MM.1S (cell line): Measurements from ENCODE around the gene SWI5.

Source experiments
- DNase-seq: peaks from one replicate; pipeline ENCODE4 v3.0.0-alpha.2; 2015
- H2AFZ ChIP-seq: fragments of 300-600 bp; sonication (generic); 2 replicates; pipeline ENCODE4 v1.6.0; 2016; ENCODE audit warnings: antibody characterized with exemption, low read length
- H3F3A ChIP-seq: fragments of 300-600 bp; sonication (generic); 2 replicates; pipeline ENCODE4 v1.6.1; 2016; ENCODE audit warnings: mild to moderate bottlenecking, antibody characterized with exemption, low read length, moderate library complexity, mixed read lengths; ENCODE audit not compliant: insufficient read depth
- H3K27ac ChIP-seq: fragments of 300-600 bp; sonication (generic); 2 replicates; pipeline ENCODE4 v1.5.1; 2016; ENCODE audit warnings: mild to moderate bottlenecking, low read length
- H3K27me3 ChIP-seq: fragments of 300-600 bp; sonication (generic); replicated peaks from 2 replicates; pipeline ENCODE4 v1.6.0; 2016; ENCODE audit warnings: low read length; ENCODE audit not compliant: insufficient read depth
- H3K36me3 ChIP-seq: fragments of 300-600 bp; sonication (generic); replicated peaks from 2 replicates; pipeline ENCODE4 v1.6.1; 2016; ENCODE audit warnings: mild to moderate bottlenecking, low read length, mixed read lengths; ENCODE audit not compliant: insufficient read depth
- H3K4me1 ChIP-seq: fragments of 300-600 bp; sonication (generic); 2 replicates; pipeline ENCODE4 v1.6.1; 2016; ENCODE audit warnings: low read length, mixed read lengths
- H3K4me2 ChIP-seq: fragments of 300-600 bp; sonication (generic); 2 replicates; pipeline ENCODE4 v1.6.0; 2016; ENCODE audit warnings: low read depth, low read length
- H3K4me3 ChIP-seq: fragments of 300-600 bp; sonication (generic); 2 replicates; pipeline ENCODE4 v1.5.1; 2016; ENCODE audit warnings: low read length, mixed read lengths
- H3K79me2 ChIP-seq: fragments of 300-600 bp; sonication (generic); 2 replicates; pipeline ENCODE4 v1.6.1; 2016; ENCODE audit warnings: mixed run types, low read length, mixed read lengths
- H3K9ac ChIP-seq: fragments of 300-600 bp; sonication (generic); 2 replicates; pipeline ENCODE4 v1.6.1; 2016; ENCODE audit warnings: low read length, mixed read lengths
- H3K9me2 ChIP-seq: fragments of 300-600 bp; sonication (generic); replicated peaks from 2 replicates; pipeline ENCODE4 v1.6.1; 2016; ENCODE audit warnings: mild to moderate bottlenecking, low read length, mixed read lengths; ENCODE audit not compliant: insufficient read depth
- H3K9me3 ChIP-seq: fragments of 300-600 bp; sonication (generic); replicated peaks from 2 replicates; pipeline ENCODE4 v1.6.1; 2016; ENCODE audit warnings: mild to moderate bottlenecking, low read length, mixed read lengths; ENCODE audit not compliant: insufficient read depth
- H4K20me1 ChIP-seq: fragments of 300-600 bp; sonication (generic); 2 replicates; pipeline ENCODE4 v1.6.1; 2016; ENCODE audit warnings: mild to moderate bottlenecking, low read length, moderate library complexity, mixed read lengths; ENCODE audit not compliant: insufficient read depth
- EZH2 ChIP-seq: fragments of 300-600 bp; sonication (generic); optimal IDR thresholded peaks from 2 replicates; pipeline ENCODE3; 2017; ENCODE audit warnings: low read depth, mild to moderate bottlenecking, antibody characterized with exemption, low read length, mixed read lengths
- EZH2phosphoT487 ChIP-seq: fragments of 300-600 bp; sonication (generic); IDR thresholded peaks from 2 replicates; pipeline ENCODE4 v1.6.1; 2018; ENCODE audit warnings: antibody characterized with exemption, low read length
- TF ChIP-seq, protein P1 (sequence below): fragments of 300-600 bp; sonication (generic); IDR thresholded peaks from 2 replicates; pipeline ENCODE4 v1.5.1; 2016; ENCODE audit warnings: antibody characterized with exemption, low read length, mixed read lengths

SWI5 gene

DNA sequence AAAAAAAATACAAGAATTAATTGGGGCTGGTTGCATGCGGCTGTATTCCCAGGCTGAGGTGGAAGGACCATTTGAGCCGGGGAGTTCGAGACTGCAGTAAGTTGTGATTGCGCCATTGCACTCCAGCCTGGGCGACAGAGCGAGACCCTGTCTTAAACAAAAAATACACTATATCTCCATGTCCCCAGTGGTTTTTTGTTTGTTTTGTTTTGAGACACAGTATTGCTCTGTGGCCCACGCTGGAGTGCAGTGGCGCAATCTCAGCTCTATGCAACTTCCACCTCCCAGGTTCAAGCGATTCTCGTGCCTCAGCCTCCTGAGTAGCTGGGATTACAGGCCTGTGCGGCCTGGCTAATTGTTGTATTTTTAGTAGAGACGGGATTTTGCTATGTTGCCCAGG, 47.7 kb downstream of the SWI5 start:
- H3K9me3 ChIP-seq, result no peaks in the 10 kb centered on the region
- peak overlapping the region; percentile 84 for H3K4me2 ChIP-seq
- peaks cover 11% of the 10 kb centered on the region for H3K4me1 ChIP-seq
- no peak for DNase-seq
- peaks cover 47% of the 10 kb centered on the region for H3K79me2 ChIP-seq
- H3F3A ChIP-seq, result peaks cover 11% of the 10 kb centered on the region
- H3K27me3 ChIP-seq, result no peaks in the 10 kb centered on the region
- peak overlapping the region; percentile 84 for H3K4me3 ChIP-seq
- peak overlapping the region; percentile 84; the same call in 1 of the 2 replicates for H2AFZ ChIP-seq
- H3K36me3 ChIP-seq, result no peaks in the 10 kb centered on the region
- no peaks in the 10 kb centered on the region for H3K9me2 ChIP-seq
- H3K9ac ChIP-seq, result peak overlapping the region; percentile 88; the same call in 1 of the 2 replicates
- TF ChIP-seq EZH2phosphoT487, result no peak
- TF ChIP-seq EZH2, result no peak
- TF ChIP-seq, protein P1, sequence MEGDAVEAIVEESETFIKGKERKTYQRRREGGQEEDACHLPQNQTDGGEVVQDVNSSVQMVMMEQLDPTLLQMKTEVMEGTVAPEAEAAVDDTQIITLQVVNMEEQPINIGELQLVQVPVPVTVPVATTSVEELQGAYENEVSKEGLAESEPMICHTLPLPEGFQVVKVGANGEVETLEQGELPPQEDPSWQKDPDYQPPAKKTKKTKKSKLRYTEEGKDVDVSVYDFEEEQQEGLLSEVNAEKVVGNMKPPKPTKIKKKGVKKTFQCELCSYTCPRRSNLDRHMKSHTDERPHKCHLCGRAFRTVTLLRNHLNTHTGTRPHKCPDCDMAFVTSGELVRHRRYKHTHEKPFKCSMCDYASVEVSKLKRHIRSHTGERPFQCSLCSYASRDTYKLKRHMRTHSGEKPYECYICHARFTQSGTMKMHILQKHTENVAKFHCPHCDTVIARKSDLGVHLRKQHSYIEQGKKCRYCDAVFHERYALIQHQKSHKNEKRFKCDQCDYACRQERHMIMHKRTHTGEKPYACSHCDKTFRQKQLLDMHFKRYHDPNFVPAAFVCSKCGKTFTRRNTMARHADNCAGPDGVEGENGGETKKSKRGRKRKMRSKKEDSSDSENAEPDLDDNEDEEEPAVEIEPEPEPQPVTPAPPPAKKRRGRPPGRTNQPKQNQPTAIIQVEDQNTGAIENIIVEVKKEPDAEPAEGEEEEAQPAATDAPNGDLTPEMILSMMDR, result no peak
- peak overlapping the region; percentile 87; the same call in 1 of the 2 replicates for H3K27ac ChIP-seq
- no peaks in the 10 kb centered on the region for H4K20me1 ChIP-seq

DNA sequence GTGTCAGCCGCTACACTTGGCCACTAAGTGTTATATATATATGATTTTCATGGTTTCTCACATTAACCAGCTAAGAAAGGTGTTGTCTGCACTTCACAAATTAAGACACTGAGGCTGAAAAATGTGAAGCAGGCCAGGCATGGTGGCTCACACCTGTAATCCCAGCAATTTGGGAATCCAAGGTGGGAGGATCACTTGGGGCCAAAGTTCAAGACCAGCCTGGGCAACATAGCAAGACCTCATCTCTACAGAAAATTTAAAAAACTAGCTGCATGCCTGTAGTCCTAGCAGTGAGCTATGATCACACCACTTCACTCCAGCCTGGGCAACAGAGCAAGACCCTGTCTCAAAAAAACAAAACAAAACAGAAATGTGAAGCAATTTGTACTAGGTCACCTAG, 48.3 kb downstream of the SWI5 start:
- Histone ChIP-seq H3K4me3 (no peak overlapping the region), H4K20me1 (no peaks in the 10 kb centered on the region), H3K4me1 (peaks cover 11% of the 10 kb centered on the region), H3F3A (peaks cover 11% of the 10 kb centered on the region), H3K36me3 (no peaks in the 10 kb centered on the region), H2AFZ (no peak overlapping the region), H3K9me3 (no peaks in the 10 kb centered on the region), H3K27ac (no peak overlapping the region), H3K9me2 (no peaks in the 10 kb centered on the region), H3K9ac (no peak overlapping the region), H3K4me2 (no peak overlapping the region), H3K79me2 (peaks cover 47% of the 10 kb centered on the region), H3K27me3 (no peaks in the 10 kb centered on the region)
- TF ChIP-seq EZH2, result no peak
- DNase-seq, result no peak

DNA sequence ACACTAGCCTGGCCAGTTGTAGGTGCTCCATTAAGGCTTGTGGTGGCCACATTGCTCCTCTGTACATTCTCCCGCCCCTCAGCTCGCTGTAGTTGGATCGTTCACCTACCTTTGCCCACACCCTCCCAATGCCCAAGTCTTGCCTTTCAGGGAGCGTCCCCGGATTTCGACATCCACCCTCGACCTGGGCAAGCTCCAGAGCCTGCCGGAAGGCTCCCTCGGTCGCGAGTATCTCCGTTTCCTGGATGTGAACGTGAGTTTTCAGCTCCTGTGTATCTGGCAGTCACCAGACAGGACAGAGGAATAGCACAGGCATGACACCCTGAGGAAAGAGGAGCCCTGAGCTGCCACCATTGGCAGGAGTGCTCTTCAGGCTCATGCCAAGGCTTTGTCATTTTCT, 49.6 kb downstream of the SWI5 start:
- Histone ChIP-seq H3K9me2 (no peaks in the 10 kb centered on the region), H3K27me3 (no peaks in the 10 kb centered on the region), H3K4me1 (peaks cover 11% of the 10 kb centered on the region), H3K79me2 (peaks cover 47% of the 10 kb centered on the region), H3K36me3 (no peaks in the 10 kb centered on the region), H3K9me3 (no peaks in the 10 kb centered on the region), H3K4me3 (no peak overlapping the region), H3K4me2 (no peak overlapping the region), H4K20me1 (no peaks in the 10 kb centered on the region), H3K9ac (no peak overlapping the region), H3K27ac (no peak overlapping the region), H2AFZ (no peak overlapping the region), H3F3A (peaks cover 11% of the 10 kb centered on the region)
- no peak for TF ChIP-seq EZH2phosphoT487
- no peak for TF ChIP-seq EZH2
- TF ChIP-seq, protein P1, result no peak
- DNase-seq, result no peak

DNA sequence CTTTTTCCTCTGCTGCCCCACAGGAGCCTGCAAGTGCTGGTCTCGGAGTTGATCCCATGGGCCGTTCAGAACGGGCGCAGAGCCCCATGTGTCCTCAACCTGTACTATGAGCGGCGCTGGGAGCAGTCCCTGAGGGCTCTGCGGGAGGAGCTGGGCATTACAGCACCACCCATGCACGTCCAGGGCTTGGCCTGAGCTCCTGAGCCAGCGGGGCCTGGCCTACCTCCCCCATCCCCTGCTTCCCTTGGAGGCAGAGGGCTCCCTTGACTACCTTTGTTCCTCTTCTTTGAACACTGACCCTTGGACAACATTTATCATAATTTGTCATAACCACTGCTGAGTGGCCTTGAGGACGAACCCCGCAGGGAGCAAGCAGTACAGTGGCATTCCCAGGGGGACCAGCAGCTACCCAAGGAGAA, 57.4 kb downstream of the SWI5 start:
- TF ChIP-seq, protein P1, result no peak
- TF ChIP-seq EZH2, result no peak
- no peak for TF ChIP-seq EZH2phosphoT487
- DNase-seq, result no peak
- H3K27ac ChIP-seq, result no peak overlapping the region
- H3K4me2 ChIP-seq, result no peak overlapping the region
- no peaks in the 10 kb centered on the region for H3K79me2 ChIP-seq
- no peak overlapping the region for H3K4me3 ChIP-seq
- no peaks in the 10 kb centered on the region for H3K36me3 ChIP-seq
- no peak overlapping the region for H3K9ac ChIP-seq
- H3K9me3 ChIP-seq, result no peaks in the 10 kb centered on the region
- H2AFZ ChIP-seq, result no peak overlapping the region
- H3K9me2 ChIP-seq, result no peaks in the 10 kb centered on the region
- no peaks in the 10 kb centered on the region for H3K27me3 ChIP-seq
- no peaks in the 10 kb centered on the region for H3K4me1 ChIP-seq
- 0 out of 2 replicates have a peak, but pooled peaks cover under 1% of the 10 kb centered on the region for H3F3A ChIP-seq
- no peaks in the 10 kb centered on the region for H4K20me1 ChIP-seq
